Tibial artery (tissue), 4 donors: ENCODE measurements around the gene TSC22D1.

Source experiments
- DNase-seq, 2 donors: peaks; one replicate each; pipeline ENCODE4 v3.0.0-alpha.2; 2019
- H3K27ac ChIP-seq, 2 donors: fragments of 200-600 bp; sonication (generic) in 1 of 2; 1 replicate in 1 of 2; 2 replicates in 1 of 2; pipeline ENCODE4 v1.5.1; 2018 to 2019; ENCODE audit warnings: mild to moderate bottlenecking in 1 of 2
- H3K27me3 ChIP-seq, 2 donors: fragments of 200-600 bp; sonication (generic) in 1 of 2; one replicate each; pipeline versions ENCODE4 v1.5.1 to v1.6.0; 2016 to 2019
- H3K36me3 ChIP-seq, 3 donors: fragments of 200-600 bp; sonication (generic) in 2 of 3; one replicate each; pipeline ENCODE4 v1.5.1; 2016 to 2019; ENCODE audit warnings: mild to moderate bottlenecking in 2 of 3
- H3K4me1 ChIP-seq, 4 donors: fragments of 200-600 bp; sonication (generic) in 2 of 4; 1 replicate in 3 of 4; 2 replicates in 1 of 4; pipeline ENCODE4 v1.5.1; 2016 to 2019
- H3K4me3 ChIP-seq, 2 donors: fragments of 200-600 bp; sonication (generic) in 1 of 2; 1 replicate in 1 of 2; 2 replicates in 1 of 2; pipeline ENCODE4 v1.5.1; 2018 to 2019; ENCODE audit warnings: mild to moderate bottlenecking in 2 of 2
- H3K9me3 ChIP-seq, 3 donors: fragments of 200-600 bp; sonication (generic) in 1 of 3; one replicate each; pipeline ENCODE4 v1.5.1; 2016 to 2019
- intact Hi-C: fragments of 100-400 bp; cut with DNase I; formaldehyde crosslinking; loops from one replicate; pipeline ENCODE4 v1.15.0; 2023; ENCODE audit warnings: low total_unique reads
- TF ChIP-seq, protein P1 (sequence below), 2 experiments: fragments of 200-600 bp in 1 of 2; fragments of 450-650 bp in 1 of 2; IDR thresholded peaks; one replicate each; pipeline ENCODE4 v1.5.1; 2017 to 2019; ENCODE audit warnings: antibody characterized with exemption in 2 of 2, mild to moderate bottlenecking in 1 of 2, moderate library complexity in 1 of 2

TSC22D1 gene

DNA sequence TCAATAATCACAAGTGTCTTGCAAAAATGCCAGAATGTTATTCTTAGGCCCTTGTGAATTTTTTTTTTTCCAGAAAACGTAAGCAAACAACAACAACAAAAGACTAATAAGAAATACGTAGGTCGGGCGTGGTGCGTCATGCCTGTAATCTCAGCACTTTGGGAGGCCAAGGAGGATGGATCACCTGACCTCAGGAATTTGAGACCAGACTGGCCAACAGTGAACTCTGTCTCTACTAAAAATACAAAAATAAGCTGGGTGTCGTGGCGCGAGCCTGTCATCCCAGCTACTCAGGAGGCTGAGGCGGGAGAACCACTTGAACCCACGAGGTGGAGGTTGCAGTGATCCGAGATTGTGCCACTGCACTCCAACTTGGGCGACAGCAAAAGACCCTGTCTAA lies 20.9 kb downstream of the TSC22D1 start:
- intact Hi-C loops, result no loop called here

DNA sequence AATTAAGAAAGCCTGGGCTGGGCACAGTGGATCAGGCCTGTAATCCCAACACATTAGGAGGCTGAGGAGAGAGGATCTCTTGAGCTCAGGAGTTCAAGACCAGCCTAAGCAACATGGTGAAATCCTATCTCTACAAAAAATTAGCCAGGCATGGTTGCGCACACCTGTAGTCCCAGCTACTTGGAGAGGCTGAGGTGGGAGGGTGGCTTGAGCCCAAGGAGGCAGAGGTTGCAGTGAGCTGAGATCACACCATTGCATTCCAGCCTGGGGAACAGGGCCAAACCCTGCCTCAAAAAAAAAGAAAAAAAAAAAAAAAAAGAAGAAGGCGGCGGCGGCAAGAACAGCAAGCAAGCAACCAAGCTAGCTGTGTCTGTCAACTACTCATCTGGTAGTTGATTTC lies 26.7 kb downstream of the TSC22D1 start:
- intact Hi-C loops, result no loop called here
- peaks cover 0 to 14% (median 1%) of the 10 kb centered on the region in 4 donors for H3K4me1 ChIP-seq
- no peaks in the 10 kb centered on the region for H3K27me3 ChIP-seq
- no peak for DNase-seq
- H3K4me3 ChIP-seq, result no peak overlapping the region
- peaks cover 0 to 6% (median 5%) of the 10 kb centered on the region in 3 donors for H3K36me3 ChIP-seq
- peak overlapping the region in 1 of 2 donors; percentile 30 for H3K27ac ChIP-seq
- no peaks in the 10 kb centered on the region for H3K9me3 ChIP-seq
- TF ChIP-seq, protein P1, sequence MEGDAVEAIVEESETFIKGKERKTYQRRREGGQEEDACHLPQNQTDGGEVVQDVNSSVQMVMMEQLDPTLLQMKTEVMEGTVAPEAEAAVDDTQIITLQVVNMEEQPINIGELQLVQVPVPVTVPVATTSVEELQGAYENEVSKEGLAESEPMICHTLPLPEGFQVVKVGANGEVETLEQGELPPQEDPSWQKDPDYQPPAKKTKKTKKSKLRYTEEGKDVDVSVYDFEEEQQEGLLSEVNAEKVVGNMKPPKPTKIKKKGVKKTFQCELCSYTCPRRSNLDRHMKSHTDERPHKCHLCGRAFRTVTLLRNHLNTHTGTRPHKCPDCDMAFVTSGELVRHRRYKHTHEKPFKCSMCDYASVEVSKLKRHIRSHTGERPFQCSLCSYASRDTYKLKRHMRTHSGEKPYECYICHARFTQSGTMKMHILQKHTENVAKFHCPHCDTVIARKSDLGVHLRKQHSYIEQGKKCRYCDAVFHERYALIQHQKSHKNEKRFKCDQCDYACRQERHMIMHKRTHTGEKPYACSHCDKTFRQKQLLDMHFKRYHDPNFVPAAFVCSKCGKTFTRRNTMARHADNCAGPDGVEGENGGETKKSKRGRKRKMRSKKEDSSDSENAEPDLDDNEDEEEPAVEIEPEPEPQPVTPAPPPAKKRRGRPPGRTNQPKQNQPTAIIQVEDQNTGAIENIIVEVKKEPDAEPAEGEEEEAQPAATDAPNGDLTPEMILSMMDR (IDR thresholded peaks at IDR 0.05), result no peak

More for the DNA sequence above, 20.9 kb downstream of the TSC22D1 start:
- Histone ChIP-seq H3K4me3 (no peak overlapping the region), H3K4me1 (peaks cover 0 to 8% (median 1%) of the 10 kb centered on the region in 4 donors), H3K36me3 (peaks cover 0 to 16% (median 13%) of the 10 kb centered on the region in 3 donors), H3K27me3 (no peaks in the 10 kb centered on the region), H3K9me3 (no peaks in the 10 kb centered on the region), H3K27ac (no peak overlapping the region)
- no peak for DNase-seq
- TF ChIP-seq, protein P1 (IDR thresholded peaks at IDR 0.05), result no peak

DNA sequence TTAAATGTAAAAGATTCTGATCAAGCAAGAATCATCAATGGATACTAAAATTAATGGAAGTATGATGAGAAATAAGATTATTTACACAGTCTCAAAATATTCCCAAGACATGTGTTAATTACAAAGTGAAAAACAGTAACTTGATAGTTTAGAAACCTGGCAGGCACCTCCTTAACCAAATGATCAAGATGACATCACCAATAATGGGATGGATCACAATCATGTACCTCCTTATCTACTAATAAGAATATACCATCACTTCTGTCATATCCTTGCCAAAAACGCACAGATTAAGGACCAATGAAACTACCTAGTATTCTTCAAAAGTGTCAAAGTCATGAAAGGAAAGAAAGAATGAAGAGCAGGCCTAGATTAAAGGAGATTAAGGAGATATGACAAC lies 30.0 kb downstream of the TSC22D1 start:
- no peaks in the 10 kb centered on the region for H3K27me3 ChIP-seq
- no peak overlapping the region for H3K4me3 ChIP-seq
- H3K27ac ChIP-seq, result no peak overlapping the region
- intact Hi-C loops, result no loop called here
- TF ChIP-seq, protein P1 (IDR thresholded peaks at IDR 0.05), result no peak
- H3K9me3 ChIP-seq, result no peaks in the 10 kb centered on the region
- no peak for DNase-seq
- H3K4me1 ChIP-seq, result peaks cover 0 to 41% (median 0%) of the 10 kb centered on the region in 4 donors
- H3K36me3 ChIP-seq, result no peaks in the 10 kb centered on the region

DNA sequence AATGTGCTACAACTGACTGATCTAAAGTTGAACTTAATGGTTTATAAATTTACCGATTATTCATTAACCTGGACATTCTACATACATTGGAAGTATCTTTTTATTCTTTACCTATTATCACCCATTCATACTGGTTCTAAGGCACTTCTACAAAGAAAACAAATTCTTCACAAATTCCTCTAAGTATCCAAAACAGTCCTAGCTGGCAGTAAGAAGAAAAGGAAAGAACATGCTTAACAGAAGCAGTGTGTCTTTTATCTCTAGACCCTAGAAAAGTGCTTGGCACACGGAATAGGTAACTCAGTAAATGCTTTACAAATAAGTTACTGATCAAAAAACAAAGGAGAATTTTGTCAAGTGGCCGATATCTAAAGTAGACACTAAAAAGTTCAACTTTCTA lies 32.8 kb downstream of the TSC22D1 start:
- H3K27ac ChIP-seq, result no peak overlapping the region
- peaks cover 0 to 5% (median under 1%) of the 10 kb centered on the region in 3 donors for H3K36me3 ChIP-seq
- DNase-seq, result no peak
- TF ChIP-seq, protein P1 (IDR thresholded peaks at IDR 0.05), result no peak
- peaks cover 0 to 37% (median 0%) of the 10 kb centered on the region in 4 donors for H3K4me1 ChIP-seq
- intact Hi-C loops, result no loop called here
- H3K27me3 ChIP-seq, result no peaks in the 10 kb centered on the region
- H3K9me3 ChIP-seq, result no peaks in the 10 kb centered on the region
- H3K4me3 ChIP-seq, result no peak overlapping the region

DNA sequence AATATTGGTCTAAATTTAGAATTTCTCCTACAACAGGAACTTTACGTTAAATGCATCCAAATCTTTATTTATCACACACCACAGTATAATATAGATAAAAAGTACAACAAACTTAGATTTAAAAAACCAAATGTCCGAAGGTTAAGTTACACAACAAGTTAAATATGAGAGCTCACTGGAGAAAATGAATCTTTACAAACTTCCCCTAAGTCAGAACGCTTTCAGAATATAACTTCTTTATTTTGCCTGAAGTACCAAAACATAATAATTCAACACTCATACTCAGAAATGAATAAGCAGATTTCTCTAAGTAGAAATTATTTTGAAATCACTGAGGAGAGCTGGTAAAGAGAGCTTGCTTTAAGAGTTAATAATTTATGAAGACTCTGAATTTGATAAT lies 33.8 kb downstream of the TSC22D1 start:
- H3K27me3 ChIP-seq, result no peaks in the 10 kb centered on the region
- intact Hi-C loops, result no loop called here
- H3K4me3 ChIP-seq, result no peak overlapping the region
- TF ChIP-seq, protein P1 (IDR thresholded peaks at IDR 0.05), result no peak
- no peak for DNase-seq
- peaks cover 0 to 8% (median 6%) of the 10 kb centered on the region in 3 donors for H3K36me3 ChIP-seq
- H3K4me1 ChIP-seq, result peaks cover 0 to 37% (median 0%) of the 10 kb centered on the region in 4 donors
- H3K27ac ChIP-seq, result no peak overlapping the region
- H3K9me3 ChIP-seq, result no peaks in the 10 kb centered on the region

GRCh38 chr13:44541601-44542000 lies 34.5 kb downstream of the TSC22D1 start:
- TF ChIP-seq, protein P1 (IDR thresholded peaks at IDR 0.05), result no peak
- H3K4me1 ChIP-seq, result peaks cover 0 to 37% (median 0%) of the 10 kb centered on the region in 4 donors
- intact Hi-C loops, result no loop called here
- H3K27ac ChIP-seq, result no peak overlapping the region
- H3K4me3 ChIP-seq, result no peak overlapping the region
- DNase-seq, result no peak
- H3K27me3 ChIP-seq, result no peaks in the 10 kb centered on the region
- no peaks in the 10 kb centered on the region for H3K9me3 ChIP-seq
- H3K36me3 ChIP-seq, result peaks cover 0 to 8% (median 6%) of the 10 kb centered on the region in 3 donors
